ENCODE results near the gene CDK14. TPM values are rescaled to one million over a fixed set of nuclear protein-coding genes. Genes with fewer than 3 reads are reported as not detected.
A peak's percentile ranks its signal among the peaks of the same experiment; 100 is the strongest.

Gene CDK14
- total RNA-seq, 1 experiment from 2014 or later = 57.9 TPM

DNA sequence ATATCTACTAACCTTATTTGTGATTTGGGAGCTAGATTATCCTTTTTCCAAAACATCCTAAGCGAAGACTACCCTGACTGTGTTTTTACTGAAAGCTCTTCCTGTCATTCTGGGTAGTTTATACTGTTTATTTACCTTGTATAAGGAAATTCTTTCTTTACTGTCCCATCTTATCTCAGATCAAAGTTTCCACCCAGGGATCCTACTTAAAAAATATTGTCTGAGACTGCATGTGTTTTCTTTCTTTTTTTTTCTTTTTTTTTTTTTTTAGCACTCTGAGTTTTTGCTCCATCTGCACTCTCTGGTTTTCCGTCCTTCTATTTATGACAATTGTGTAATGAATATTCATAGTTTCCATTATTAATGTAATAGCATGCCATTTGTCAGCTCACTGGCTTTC, 26.5 kb downstream of the CDK14 start:
- DNase-seq (ENCODE audit: low spot score) (no peak), ATAC-seq (no peak)
- CTCF ChIA-PET = interaction anchor here (1.2 to 1.3 kb wide), 2 partner anchors 26 to 167 kb away, joined by 3 to 5 read pairs; partner anchors contain the start of gene CDK14
- POLR2A ChIA-PET = no interaction called here
- peaks cover 15% of the 10 kb centered on the region for H3K27me3 Mint-ChIP-seq (ENCODE audit: low read depth)
- H3K9me3 Mint-ChIP-seq = no peaks in the 10 kb centered on the region
- no peak overlapping the region for H3K27ac Mint-ChIP-seq
- no peak for TF ChIP-seq E2F1 (CRISPR knock-in tag; IDR thresholded peaks at IDR 0.05)
- no peak for TF ChIP-seq SMAD3 (CRISPR knock-in tag; IDR thresholded peaks at IDR 0.05; ENCODE audit: borderline replicate concordance)
- no peak for TF ChIP-seq E2F4 (CRISPR knock-in tag; IDR thresholded peaks at IDR 0.05; ENCODE audit: borderline replicate concordance, low read depth)
- TF ChIP-seq, protein P1, sequence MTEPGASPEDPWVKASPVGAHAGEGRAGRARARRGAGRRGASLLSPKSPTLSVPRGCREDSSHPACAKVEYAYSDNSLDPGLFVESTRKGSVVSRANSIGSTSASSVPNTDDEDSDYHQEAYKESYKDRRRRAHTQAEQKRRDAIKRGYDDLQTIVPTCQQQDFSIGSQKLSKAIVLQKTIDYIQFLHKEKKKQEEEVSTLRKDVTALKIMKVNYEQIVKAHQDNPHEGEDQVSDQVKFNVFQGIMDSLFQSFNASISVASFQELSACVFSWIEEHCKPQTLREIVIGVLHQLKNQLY (CRISPR knock-in tag; IDR thresholded peaks at IDR 0.05) = no peak
- no peak for TF ChIP-seq PRDM15 (CRISPR knock-in tag; IDR thresholded peaks at IDR 0.05)
- TF ChIP-seq, protein P2, sequence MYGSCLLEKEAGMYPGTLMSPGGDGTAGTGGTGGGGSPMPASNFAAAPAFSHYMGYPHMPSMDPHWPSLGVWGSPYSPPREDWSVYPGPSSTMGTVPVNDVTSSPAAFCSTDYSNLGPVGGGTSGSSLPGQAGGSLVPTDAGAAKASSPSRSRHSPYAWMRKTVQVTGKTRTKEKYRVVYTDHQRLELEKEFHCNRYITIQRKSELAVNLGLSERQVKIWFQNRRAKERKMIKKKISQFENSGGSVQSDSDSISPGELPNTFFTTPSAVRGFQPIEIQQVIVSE (CRISPR knock-in tag; IDR thresholded peaks at IDR 0.05; ENCODE audit: borderline replicate concordance) = no peak
- no peak for TF ChIP-seq ETV6 (CRISPR knock-in tag; IDR thresholded peaks at IDR 0.05)
- TF ChIP-seq ZNF138 (CRISPR knock-in tag; conservative IDR thresholded peaks at IDR 0.05) = no peak
- no peak for TF ChIP-seq CBFB (CRISPR knock-in tag; IDR thresholded peaks at IDR 0.05; ENCODE audit: low read depth)
- TF ChIP-seq FOXJ3 (CRISPR knock-in tag; IDR thresholded peaks at IDR 0.05; ENCODE audit: borderline replicate concordance) = no peak
- TF ChIP-seq ZNF232 (CRISPR knock-in tag; IDR thresholded peaks at IDR 0.05) = no peak
- no peak for TF ChIP-seq ZNF317 (CRISPR knock-in tag; IDR thresholded peaks at IDR 0.05; ENCODE audit: borderline replicate concordance, low read depth)
- TF ChIP-seq RELA (CRISPR knock-in tag; IDR thresholded peaks at IDR 0.05; ENCODE audit: borderline replicate concordance) = no peak
- peaks cover 94% of the 10 kb centered on the region for H3K4me1 Mint-ChIP-seq
- H3K4me3 Mint-ChIP-seq = peak overlapping the region; percentile 48
- H3K36me3 Mint-ChIP-seq = no peaks in the 10 kb centered on the region

GRCh38 chr7:90624225-90624911, 28.2 kb downstream of the CDK14 start:
- H3K27me3 Mint-ChIP-seq (ENCODE audit: low read depth) = peaks cover 15% of the 10 kb centered on the region
- DNase-seq (ENCODE audit: low spot score) (no peak), ATAC-seq (no peak)
- no peaks in the 10 kb centered on the region for H3K9me3 Mint-ChIP-seq
- ChIA-PET CTCF (interaction anchor here (0.5 to 3.5 kb wide), 3 partner anchors 30 to 169 kb away, joined by 3 to 23 read pairs (median 5); no protein-coding TSS in a partner anchor), POLR2A (interaction anchor here (0.6 kb wide), 1 partner anchor 21 kb away, joined by 3 read pairs; no protein-coding TSS in a partner anchor)
- H3K4me1 Mint-ChIP-seq = peaks cover 91% of the 10 kb centered on the region
- no peaks in the 10 kb centered on the region for H3K36me3 Mint-ChIP-seq
- H3K27ac Mint-ChIP-seq = peak overlapping the region; percentile 30; the same call in 1 of the 2 replicates
- no peak overlapping the region; the same call in 1 of the 2 replicates for H3K4me3 Mint-ChIP-seq
- TF ChIP-seq FOXK1 (CRISPR knock-in tag; IDR thresholded peaks at IDR 0.05) (no peak), NFYB (CRISPR knock-in tag; conservative IDR thresholded peaks at IDR 0.05; ENCODE audit: low read depth) (no peak), HMGXB4 (CRISPR knock-in tag; IDR thresholded peaks at IDR 0.05) (no peak), TCF7 (CRISPR knock-in tag; IDR thresholded peaks at IDR 0.05; ENCODE audit: low read depth) (no peak), NFE2L1 (CRISPR knock-in tag; IDR thresholded peaks at IDR 0.05) (no peak), PRRX2 (CRISPR knock-in tag; IDR thresholded peaks at IDR 0.05) (no peak), CREB1 (CRISPR knock-in tag; IDR thresholded peaks at IDR 0.05) (no peak), ATF2 (CRISPR knock-in tag; IDR thresholded peaks at IDR 0.05; ENCODE audit: borderline replicate concordance, low read depth) (no peak), EMX1 (CRISPR knock-in tag; IDR thresholded peaks at IDR 0.05) (no peak), ZNF263 (CRISPR knock-in tag; IDR thresholded peaks at IDR 0.05; ENCODE audit: low read depth) (no peak), TEAD1 (CRISPR knock-in tag; IDR thresholded peaks at IDR 0.05) (no peak), FOXJ3 (CRISPR knock-in tag; IDR thresholded peaks at IDR 0.05; ENCODE audit: borderline replicate concordance) (no peak)
